Measurements from ENCODE around the gene GLI3.

DNA sequence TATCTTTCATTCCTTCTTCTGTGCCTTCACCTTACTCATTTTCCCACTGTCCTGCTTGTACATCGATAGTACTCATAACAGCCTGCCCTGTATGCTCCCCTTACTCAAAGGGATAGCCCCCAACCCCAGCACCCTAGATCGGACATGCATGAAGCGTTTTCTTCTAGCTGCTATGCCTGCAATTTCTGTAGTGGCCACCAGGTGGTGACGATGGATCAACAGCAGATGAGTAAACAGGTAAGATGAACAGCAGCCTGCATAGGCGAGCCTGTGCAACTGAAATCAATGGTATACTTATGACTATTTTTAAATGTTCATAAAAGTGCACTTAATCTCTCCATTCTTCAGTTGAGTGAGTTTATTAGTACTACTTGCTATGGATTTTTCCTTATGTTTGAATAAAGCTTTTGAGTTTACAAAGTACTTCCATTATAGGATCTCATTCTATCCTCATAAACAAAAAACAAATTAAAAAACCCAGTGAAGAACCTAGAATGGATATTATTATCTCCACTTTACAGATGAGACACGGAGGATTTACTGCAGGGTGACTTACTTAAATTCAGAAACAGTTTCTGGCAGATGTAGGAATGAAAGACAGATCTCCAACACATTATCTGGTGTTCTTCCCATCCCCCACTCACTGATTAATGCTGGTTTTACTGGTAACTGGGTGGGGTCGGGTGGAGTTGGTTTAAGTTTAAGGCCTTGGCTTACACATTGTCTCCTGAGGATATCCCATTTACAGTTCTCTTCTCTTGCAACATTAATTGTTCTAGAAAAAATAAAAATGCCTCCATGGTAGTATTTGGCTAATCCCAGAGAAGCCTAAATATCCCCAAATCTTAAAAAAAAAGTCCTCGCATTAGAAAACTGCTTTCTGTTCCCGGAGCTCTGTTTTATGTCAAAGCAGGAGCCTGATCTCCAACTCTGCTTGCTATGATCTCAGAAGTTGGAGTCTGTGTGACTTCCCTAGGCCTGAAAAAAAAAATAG lies 222.1 kb downstream of the GLI3 start:
- TF ChIP-seq POLR2A (IDR thresholded peaks at IDR 0.05; ENCODE audit: low read depth, low read length), result no peak
- TF ChIP-seq TAF1 (IDR thresholded peaks at IDR 0.05; ENCODE audit: low read depth, low read length), result no peak
- no peak for TF ChIP-seq POLR2AphosphoS5 (IDR thresholded peaks at IDR 0.05; ENCODE audit: low read depth, low read length)
- TF ChIP-seq SPI1 (IDR thresholded peaks at IDR 0.05; ENCODE audit: low read depth, low read length), result no peak
- no peak for TF ChIP-seq PAX5 (IDR thresholded peaks at IDR 0.05; ENCODE audit: insufficient read depth, low read length, severe bottlenecking)
